A549 (cell line): Measurements from ENCODE around the gene CHM. TPM values are rescaled to one million over a fixed set of nuclear protein-coding genes. Genes with fewer than 3 reads are reported as not detected.

Source experiments
- ATAC-seq, 2 experiments: fragments of 200-7000 bp in 1 of 2; fragments of >200 bp in 1 of 2; cut with Nextera tagmentation in 1 of 2; cut with Tn5 transposase in 1 of 2; 3 replicates each; pipeline versions ENCODE4 v1.8.0 to v1.9.1; 2018 to 2020; ENCODE audit warnings: mild to moderate bottlenecking in 1 of 2, moderate library complexity in 1 of 2
- CTCF ChIA-PET: fragments of 300-600 bp; sonication (Branson Sonifier 250); formaldehyde crosslinking; extraction: SDS; loops from one replicate; lab custom pipeline; 2021; ENCODE audit warnings: antibody characterized with exemption, inconsistent platforms; lab: Yijun Ruan, JAX
- POLR2A ChIA-PET: fragments of 350-600 bp; formaldehyde crosslinking; extraction: SDS; loops from one replicate; lab custom pipeline; 2021; ENCODE audit warnings: antibody characterized with exemption, inconsistent platforms; lab: Yijun Ruan, JAX
- DNase-seq, 2 experiments: peaks; one replicate each; pipeline versions ENCODE4 v3.0.0 to v3.0.0-alpha.2; 2011 to 2016; ENCODE audit warnings: low read depth in 1 of 2, low spot score in 1 of 2
- FAIRE-seq: peaks from 2 replicates; lab custom pipeline; 2011; peaks lifted over from hg19 to GRCh38; lab: Jason Lieb, UNC
- H3K27ac ChIP-seq, 2 experiments: fragments of >200 bp; sonication (Bioruptor Twin); formaldehyde crosslinking; 3 replicates each; pipeline ENCODE4 v1.5.1; 2016 to 2017
- H3K4me1 ChIP-seq: fragments of >200 bp; sonication (Bioruptor Twin); formaldehyde crosslinking; 3 replicates; pipeline ENCODE4 v1.6.1; 2016
- H3K4me2 ChIP-seq: fragments of >200 bp; sonication (Bioruptor Twin); formaldehyde crosslinking; 3 replicates; pipeline ENCODE4 v1.6.1; 2016
- H3K4me3 ChIP-seq: fragments of >200 bp; sonication (Bioruptor Twin); formaldehyde crosslinking; 3 replicates; pipeline ENCODE4 v1.5.1; 2016
- H3K9me3 ChIP-seq: fragments of >200 bp; sonication (Bioruptor Twin); formaldehyde crosslinking; 3 replicates; pipeline ENCODE4 v1.6.1; 2016
- BHLHE40 ChIP-seq: IDR thresholded peaks from 2 replicates; pipeline ENCODE4 v1.6.1; 2012; ENCODE audit warnings: low read depth, low read length, inconsistent platforms
- CHD4 ChIP-seq: fragments of 200-600 bp; sonication (generic); IDR thresholded peaks from 2 replicates; pipeline ENCODE4 v1.6.1; 2016; ENCODE audit warnings: antibody characterized with exemption, mild to moderate bottlenecking, borderline replicate concordance
- EHF ChIP-seq: fragments of 250-450 bp; sonication (Bioruptor Pico); IDR thresholded peaks from 2 replicates; pipeline ENCODE4 v1.5.0; 2020; ENCODE audit warnings: mild to moderate bottlenecking
- EHMT2 ChIP-seq: fragments of 200-600 bp; sonication (generic); IDR thresholded peaks from 2 replicates; pipeline ENCODE4 v1.6.1; 2016; ENCODE audit warnings: antibody characterized with exemption, low read depth, mild to moderate bottlenecking, moderate library complexity
- FOSL2 ChIP-seq, 2 experiments: fragments of 450-650 bp in 1 of 2; fragments of >200 bp in 1 of 2; sonication (Bioruptor Twin) in 1 of 2; formaldehyde crosslinking; IDR thresholded peaks; 2 replicates each; pipeline versions ENCODE4 v1.5.0 to v1.6.1; 2016 to 2020; ENCODE audit warnings: mild to moderate bottlenecking in 1 of 2, moderate library complexity in 1 of 2
- GATA3 ChIP-seq: IDR thresholded peaks from 2 replicates; pipeline ENCODE4 v1.6.1; 2012; ENCODE audit warnings: borderline replicate concordance
- JUN ChIP-seq, 2 experiments: fragments of >200 bp; sonication (Bioruptor Twin); formaldehyde crosslinking; IDR thresholded peaks; 2 replicates in 1 of 2; 3 replicates in 1 of 2; pipeline ENCODE4 v1.6.1; 2016 to 2017
- MAZ ChIP-seq: fragments of 150-350 bp; IDR thresholded peaks from 2 replicates; pipeline ENCODE4 v1.6.1; 2014; ENCODE audit warnings: antibody characterized with exemption, low read depth, low read length, borderline replicate concordance
- NPAS2 ChIP-seq: fragments of 250-450 bp; sonication (Bioruptor Pico); IDR thresholded peaks from 2 replicates; pipeline ENCODE4 v1.8.0; 2022; ENCODE audit warnings: mild to moderate bottlenecking, moderate library complexity, borderline replicate concordance
- POLR2AphosphoS2 ChIP-seq: conservative IDR thresholded peaks from 2 replicates; pipeline ENCODE4 v1.6.1; 2012; ENCODE audit warnings: low read length, improper control_type of control experiment, inconsistent platforms
- RAD21 ChIP-seq, 2 experiments: fragments of >200 bp in 1 of 2; sonication (Bioruptor Twin) in 1 of 2; formaldehyde crosslinking in 1 of 2; IDR thresholded peaks in 1 of 2; conservative IDR thresholded peaks in 1 of 2; 2 replicates in 1 of 2; 3 replicates in 1 of 2; pipeline ENCODE4 v1.6.1; 2012 to 2018; ENCODE audit warnings: inconsistent platforms in 1 of 2
- RARB ChIP-seq: fragments of 250-450 bp; sonication (Bioruptor Pico); IDR thresholded peaks from 2 replicates; pipeline ENCODE4 v1.8.0; 2021; ENCODE audit warnings: mild to moderate bottlenecking, moderate library complexity
- RCOR1 ChIP-seq: fragments of 150-350 bp; IDR thresholded peaks from 2 replicates; pipeline ENCODE4 v1.6.1; 2014; ENCODE audit warnings: antibody characterized with exemption, low read length, low read depth
- SMC3 ChIP-seq: fragments of >200 bp; sonication (Bioruptor Twin); formaldehyde crosslinking; IDR thresholded peaks from 3 replicates; pipeline ENCODE4 v1.6.1; 2018; ENCODE audit warnings: inconsistent platforms
- TFCP2L1 ChIP-seq: fragments of 250-450 bp; sonication (Bioruptor Pico); IDR thresholded peaks from 2 replicates; pipeline ENCODE4 v1.5.0; 2021; ENCODE audit warnings: mild to moderate bottlenecking
- ZC3H11A ChIP-seq: fragments of 450-650 bp; IDR thresholded peaks from 2 replicates; pipeline ENCODE4 v1.6.1; 2014; ENCODE audit warnings: antibody characterized with exemption, mild to moderate bottlenecking
- ZFP36 ChIP-seq: fragments of 450-650 bp; IDR thresholded peaks from 2 replicates; pipeline ENCODE4 v1.6.1; 2014; ENCODE audit warnings: borderline replicate concordance; ENCODE audit not compliant: partially characterized antibody
- ZSCAN20 ChIP-seq: fragments of 250-450 bp; sonication (Bioruptor Pico); IDR thresholded peaks from 2 replicates; pipeline ENCODE4 v1.8.0; 2022; ENCODE audit warnings: mild to moderate bottlenecking, moderate library complexity
- WGBS: methylation state at CpG from one replicate; pipeline ENCODE4 v1.1.6; 2017; ENCODE audit errors: missing lambda C conversion rate; 5-methylcytosine and 5-hydroxymethylcytosine counted together
- polyA plus RNA-seq, 4 experiments: library from polyadenylated mRNA; depleted of rRNA in 3 of 4; stranded (reverse); fragments of >200 nt; fragmentation: RNase III in 1 of 4; extraction: RNeasy Plus Mini Kit Qiagen cat#74134 plus additional on column Dnase treatment in 1 of 4; gene quantifications; 2 replicates in 3 of 4; 3 replicates in 1 of 4; pipeline ENCODE4 v1.2.3, GENCODE V29; 2011 to 2017
- TF ChIP-seq, protein P1 (sequence below): IDR thresholded peaks from 2 replicates; pipeline ENCODE4 v1.6.1; 2012
- TF ChIP-seq, protein P2 (sequence below): IDR thresholded peaks from 2 replicates; pipeline ENCODE4 v1.6.1; 2012; ENCODE audit warnings: low read depth, borderline replicate concordance
- TF ChIP-seq, protein P3 (sequence below): fragments of 200-600 bp; sonication (generic); IDR thresholded peaks from 2 replicates; pipeline ENCODE4 v1.6.1; 2016; ENCODE audit warnings: antibody characterized with exemption, mild to moderate bottlenecking, moderate library complexity

CHM gene
- polyA plus RNA-seq, 2 of the 4 experiments (the other 2 are of a cell fraction), result 13.9 to 23.7 TPM

DNA sequence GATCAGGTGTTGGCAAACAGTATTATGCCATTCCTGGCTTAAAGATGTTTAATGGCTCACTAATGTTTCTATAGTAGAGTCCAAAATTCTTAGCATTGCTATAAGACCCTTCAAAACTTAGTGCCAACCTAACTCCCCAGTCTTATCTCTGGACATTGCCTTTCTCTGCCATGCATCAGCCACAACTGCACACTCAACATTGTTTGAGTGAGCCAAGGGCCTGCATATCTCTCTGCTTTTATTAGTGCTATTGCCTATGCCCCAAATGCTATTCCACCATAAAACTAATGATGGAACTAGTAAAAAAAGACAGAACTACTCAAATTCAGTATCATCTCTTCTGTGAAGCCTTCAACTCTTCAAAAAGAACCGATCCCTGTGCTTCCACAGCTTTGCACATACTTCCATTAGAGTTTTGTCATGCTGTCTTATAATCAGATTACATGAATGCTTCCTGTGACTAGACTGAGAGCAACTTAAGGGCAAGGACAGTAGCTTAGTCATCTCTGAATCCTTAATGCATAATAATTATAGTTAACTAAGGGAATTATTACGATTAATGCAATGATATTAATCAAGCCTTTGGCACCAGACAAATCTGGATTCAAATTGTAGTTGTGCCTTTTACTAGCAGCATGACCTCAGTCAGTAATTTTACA, 53.7 kb downstream of the CHM start:
- POLR2A ChIA-PET, result no interaction called here
- no peak overlapping the region for H3K27ac ChIP-seq
- TF ChIP-seq ZC3H11A (no peak), EHMT2 (no peak), MAZ (no peak)
- TF ChIP-seq, protein P1, sequence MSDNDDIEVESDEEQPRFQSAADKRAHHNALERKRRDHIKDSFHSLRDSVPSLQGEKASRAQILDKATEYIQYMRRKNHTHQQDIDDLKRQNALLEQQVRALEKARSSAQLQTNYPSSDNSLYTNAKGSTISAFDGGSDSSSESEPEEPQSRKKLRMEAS, result no peak
- TF ChIP-seq, protein P2, sequence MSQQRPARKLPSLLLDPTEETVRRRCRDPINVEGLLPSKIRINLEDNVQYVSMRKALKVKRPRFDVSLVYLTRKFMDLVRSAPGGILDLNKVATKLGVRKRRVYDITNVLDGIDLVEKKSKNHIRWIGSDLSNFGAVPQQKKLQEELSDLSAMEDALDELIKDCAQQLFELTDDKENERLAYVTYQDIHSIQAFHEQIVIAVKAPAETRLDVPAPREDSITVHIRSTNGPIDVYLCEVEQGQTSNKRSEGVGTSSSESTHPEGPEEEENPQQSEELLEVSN, result no peak
- no peak for ATAC-seq
- peaks cover 27% of the 10 kb centered on the region for H3K4me1 ChIP-seq
- 83% methylated on average over 2 of the region's 2 CpGs for WGBS
- no peak for FAIRE-seq
- peaks cover 4% of the 10 kb centered on the region; the same call in 2 of the 3 replicates for H3K9me3 ChIP-seq
- peak overlapping the region; percentile 57; the same call in 1 of the 3 replicates for H3K4me2 ChIP-seq
- CTCF ChIA-PET, result no interaction called here
- no peak for DNase-seq
- no peak overlapping the region for H3K4me3 ChIP-seq

DNA sequence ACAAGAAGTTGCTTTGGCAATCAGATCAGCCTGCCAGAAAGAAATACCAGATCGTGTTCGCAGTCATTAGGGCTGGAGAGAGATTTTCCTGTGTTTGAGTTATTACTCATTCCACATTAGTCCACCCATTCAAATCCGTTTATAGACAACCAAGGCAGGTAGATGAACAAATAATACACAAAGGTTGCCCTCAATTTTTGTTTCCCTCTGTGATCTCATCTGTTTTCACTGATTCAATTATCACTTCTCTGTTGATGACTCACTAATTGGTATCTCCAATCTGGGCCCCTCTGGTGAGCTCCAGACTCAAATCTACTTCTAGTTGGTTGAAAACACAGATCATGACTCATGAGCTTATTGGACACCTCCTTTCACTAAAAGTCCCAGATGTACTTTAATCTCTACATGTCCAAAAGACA, 54.5 kb downstream of the CHM start:
- Histone ChIP-seq H3K4me2 (peak overlapping the region; percentile 57), H3K4me3 (no peak overlapping the region), H3K4me1 (peaks cover 27% of the 10 kb centered on the region), H3K9me3 (peaks cover 4% of the 10 kb centered on the region; the same call in 2 of the 3 replicates), H3K27ac (no peak overlapping the region)
- 2% methylated on average over 3 of the region's 3 CpGs for WGBS
- ATAC-seq (peak in 1 of 2 experiments; percentile 58; a peak in 2 of 6 replicates), DNase-seq (no peak), FAIRE-seq (no peak)
- TF ChIP-seq RAD21 (conservative IDR thresholded peaks at IDR 0.05 in 1 of 2, IDR thresholded peaks at IDR 0.05 in 1 of 2), result no peak
- no peak for TF ChIP-seq FOSL2 (IDR thresholded peaks at IDR 0.05)
- peak; percentile 61 for TF ChIP-seq FOSL2 (CRISPR knock-in tag; IDR thresholded peaks at IDR 0.05)
- POLR2A ChIA-PET, result no interaction called here
- CTCF ChIA-PET, result no interaction called here

DNA sequence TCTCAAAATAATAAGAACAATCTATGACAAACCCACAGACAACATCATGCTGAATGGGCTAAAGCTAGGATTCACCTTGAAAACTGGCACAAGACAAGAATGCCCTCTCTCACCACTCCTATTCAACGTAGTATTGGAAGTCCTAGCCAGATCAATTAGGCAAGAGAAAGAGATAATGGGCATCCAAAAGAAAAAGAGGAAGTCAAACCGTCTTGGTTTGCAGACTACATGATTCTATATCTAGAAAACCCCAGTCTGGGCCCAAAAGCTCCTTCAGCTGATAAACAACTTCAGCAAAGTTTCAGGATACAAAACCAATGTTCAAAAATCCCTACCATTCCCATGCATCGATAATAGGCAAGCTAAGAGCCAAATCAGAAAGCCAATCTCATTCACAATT, 59.0 kb downstream of the CHM start:
- TF ChIP-seq ZFP36, result no peak
- TF ChIP-seq RAD21 (conservative IDR thresholded peaks at IDR 0.05 in 1 of 2, IDR thresholded peaks at IDR 0.05 in 1 of 2), result no peak
- TF ChIP-seq TFCP2L1 (CRISPR knock-in tag), result no peak
- TF ChIP-seq, protein P1, result no peak
- no peak for TF ChIP-seq CHD4
- TF ChIP-seq, protein P3, sequence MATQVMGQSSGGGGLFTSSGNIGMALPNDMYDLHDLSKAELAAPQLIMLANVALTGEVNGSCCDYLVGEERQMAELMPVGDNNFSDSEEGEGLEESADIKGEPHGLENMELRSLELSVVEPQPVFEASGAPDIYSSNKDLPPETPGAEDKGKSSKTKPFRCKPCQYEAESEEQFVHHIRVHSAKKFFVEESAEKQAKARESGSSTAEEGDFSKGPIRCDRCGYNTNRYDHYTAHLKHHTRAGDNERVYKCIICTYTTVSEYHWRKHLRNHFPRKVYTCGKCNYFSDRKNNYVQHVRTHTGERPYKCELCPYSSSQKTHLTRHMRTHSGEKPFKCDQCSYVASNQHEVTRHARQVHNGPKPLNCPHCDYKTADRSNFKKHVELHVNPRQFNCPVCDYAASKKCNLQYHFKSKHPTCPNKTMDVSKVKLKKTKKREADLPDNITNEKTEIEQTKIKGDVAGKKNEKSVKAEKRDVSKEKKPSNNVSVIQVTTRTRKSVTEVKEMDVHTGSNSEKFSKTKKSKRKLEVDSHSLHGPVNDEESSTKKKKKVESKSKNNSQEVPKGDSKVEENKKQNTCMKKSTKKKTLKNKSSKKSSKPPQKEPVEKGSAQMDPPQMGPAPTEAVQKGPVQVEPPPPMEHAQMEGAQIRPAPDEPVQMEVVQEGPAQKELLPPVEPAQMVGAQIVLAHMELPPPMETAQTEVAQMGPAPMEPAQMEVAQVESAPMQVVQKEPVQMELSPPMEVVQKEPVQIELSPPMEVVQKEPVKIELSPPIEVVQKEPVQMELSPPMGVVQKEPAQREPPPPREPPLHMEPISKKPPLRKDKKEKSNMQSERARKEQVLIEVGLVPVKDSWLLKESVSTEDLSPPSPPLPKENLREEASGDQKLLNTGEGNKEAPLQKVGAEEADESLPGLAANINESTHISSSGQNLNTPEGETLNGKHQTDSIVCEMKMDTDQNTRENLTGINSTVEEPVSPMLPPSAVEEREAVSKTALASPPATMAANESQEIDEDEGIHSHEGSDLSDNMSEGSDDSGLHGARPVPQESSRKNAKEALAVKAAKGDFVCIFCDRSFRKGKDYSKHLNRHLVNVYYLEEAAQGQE, result no peak
- no peak for TF ChIP-seq POLR2AphosphoS2
- no peak for TF ChIP-seq SMC3
- no peak for TF ChIP-seq ZSCAN20
- TF ChIP-seq GATA3, result no peak
- TF ChIP-seq RCOR1, result no peak
- no peak for TF ChIP-seq EHF (CRISPR knock-in tag)
- no peak for TF ChIP-seq NPAS2 (CRISPR knock-in tag)
- no peak for TF ChIP-seq BHLHE40
- TF ChIP-seq RARB, result no peak
- TF ChIP-seq JUN (IDR thresholded peaks at IDR 0.05), result no peak
- TF ChIP-seq, all 56 proteins: peak for 0
- FAIRE-seq (peak; percentile 81), DNase-seq (no peak), ATAC-seq (no peak)
- WGBS, result 82% methylated on average over 3 of the region's 3 CpGs
- peaks cover 11% of the 10 kb centered on the region for H3K4me1 ChIP-seq
- CTCF ChIA-PET, result no interaction called here
- no peak overlapping the region for H3K27ac ChIP-seq
- H3K4me3 ChIP-seq, result no peak overlapping the region
- POLR2A ChIA-PET, result no interaction called here
- H3K4me2 ChIP-seq, result no peak overlapping the region
- peaks cover 4% of the 10 kb centered on the region; the same call in 2 of the 3 replicates for H3K9me3 ChIP-seq
